HG03565 (cell line): Measurements from ENCODE around the gene PGAM2.

ENCODE experiments used
- ATAC-seq: cut with Tn5 transposase; IDR thresholded peaks from one replicate; pipeline ENCODE4 v1.9.1; 2021; ENCODE audit warnings: mild to moderate bottlenecking, moderate library complexity; ENCODE audit not compliant: unreplicated experiment

Gene PGAM2

GRCh38 chr7:44065431-44066110 is at the start of gene PGAM2:
Gene PGAM2, minus strand, starts transcription at chr7:44065567. Its CDS starts 38 bp downstream, at chr7:44065529.
- ATAC-seq, result no peak

GRCh38 chr7:44114586-44115310 is 49.4 kb upstream of the PGAM2 start:
- no peak for ATAC-seq

GRCh38 chr7:44113764-44114354 is 48.5 kb upstream of the PGAM2 start:
- ATAC-seq, result no peak

GRCh38 chr7:44112997-44113763 is 47.8 kb upstream of the PGAM2 start:
- no peak for ATAC-seq

- ATAC-seq, result no peak
These were observed 47.0 kb upstream of the PGAM2 start for GRCh38 chr7:44112231-44112996.

- ATAC-seq, result no peak
These were observed 46.4 kb upstream of the PGAM2 start for GRCh38 chr7:44111761-44112160.

GRCh38 chr7:44110719-44111635 is 45.6 kb upstream of the PGAM2 start:
- ATAC-seq, result no peak

GRCh38 chr7:44109991-44110390 is 44.6 kb upstream of the PGAM2 start:
- ATAC-seq, result no peak

- ATAC-seq, result no peak
These were observed 43.7 kb upstream of the PGAM2 start for GRCh38 chr7:44108768-44109750.

- no peak for ATAC-seq
These were observed 42.8 kb upstream of the PGAM2 start for GRCh38 chr7:44107961-44108767.

GRCh38 chr7:44107116-44107960 is 42.0 kb upstream of the PGAM2 start:
- ATAC-seq, result no peak

- no peak for ATAC-seq
These were observed 41.1 kb upstream of the PGAM2 start for GRCh38 chr7:44106311-44107065.

GRCh38 chr7:44105832-44106231 is 40.5 kb upstream of the PGAM2 start:
- no peak for ATAC-seq

- no peak for ATAC-seq
These were observed 39.7 kb upstream of the PGAM2 start for GRCh38 chr7:44104860-44105771.
